ENCODE results near the gene SYNGAP1.

GRCh38 chr6:33397541-33397940, 22.3 kb upstream of the SYNGAP1 start:
- TF ChIP-seq CTCF (IDR thresholded peaks at IDR 0.05; ENCODE audit: low read depth, low read length, missing input control) (no peak), REST (IDR thresholded peaks at IDR 0.05) (no peak), YY1 (IDR thresholded peaks at IDR 0.05) (no peak), TAF1 (conservative IDR thresholded peaks at IDR 0.05) (no peak), JUND (IDR thresholded peaks at IDR 0.05) (no peak), MAX (IDR thresholded peaks at IDR 0.05) (no peak), RAD21 (IDR thresholded peaks at IDR 0.05) (no peak)

Measured in liver (tissue), 3 donors.